Astrocyte of the spinal cord (primary cell): Measurements from ENCODE around the gene RARA.
A peak's percentile ranks its signal among the peaks of the same experiment; 100 is the strongest.

Experiments used
- DNase-seq: peaks from one replicate; pipeline ENCODE4 v3.0.0; 2011; ENCODE audit warnings: low read depth, low spot score
- H3K4me3 ChIP-seq: 2 replicates; pipeline ENCODE4 v1.5.1; 2011; ENCODE audit warnings: low read depth, mild to moderate bottlenecking, low read length, moderate library complexity
- in situ Hi-C: cut with HindIII; loops from 2 replicates; pipeline ENCODE4 v1.10.0; 2017; ENCODE audit warnings: low sequenced_read_pairs
- TF ChIP-seq, protein P1 (sequence below): IDR thresholded peaks from 2 replicates; pipeline ENCODE4 v1.5.1; 2012; ENCODE audit warnings: low read depth, mild to moderate bottlenecking, low read length, inconsistent platforms

RARA gene

DNA sequence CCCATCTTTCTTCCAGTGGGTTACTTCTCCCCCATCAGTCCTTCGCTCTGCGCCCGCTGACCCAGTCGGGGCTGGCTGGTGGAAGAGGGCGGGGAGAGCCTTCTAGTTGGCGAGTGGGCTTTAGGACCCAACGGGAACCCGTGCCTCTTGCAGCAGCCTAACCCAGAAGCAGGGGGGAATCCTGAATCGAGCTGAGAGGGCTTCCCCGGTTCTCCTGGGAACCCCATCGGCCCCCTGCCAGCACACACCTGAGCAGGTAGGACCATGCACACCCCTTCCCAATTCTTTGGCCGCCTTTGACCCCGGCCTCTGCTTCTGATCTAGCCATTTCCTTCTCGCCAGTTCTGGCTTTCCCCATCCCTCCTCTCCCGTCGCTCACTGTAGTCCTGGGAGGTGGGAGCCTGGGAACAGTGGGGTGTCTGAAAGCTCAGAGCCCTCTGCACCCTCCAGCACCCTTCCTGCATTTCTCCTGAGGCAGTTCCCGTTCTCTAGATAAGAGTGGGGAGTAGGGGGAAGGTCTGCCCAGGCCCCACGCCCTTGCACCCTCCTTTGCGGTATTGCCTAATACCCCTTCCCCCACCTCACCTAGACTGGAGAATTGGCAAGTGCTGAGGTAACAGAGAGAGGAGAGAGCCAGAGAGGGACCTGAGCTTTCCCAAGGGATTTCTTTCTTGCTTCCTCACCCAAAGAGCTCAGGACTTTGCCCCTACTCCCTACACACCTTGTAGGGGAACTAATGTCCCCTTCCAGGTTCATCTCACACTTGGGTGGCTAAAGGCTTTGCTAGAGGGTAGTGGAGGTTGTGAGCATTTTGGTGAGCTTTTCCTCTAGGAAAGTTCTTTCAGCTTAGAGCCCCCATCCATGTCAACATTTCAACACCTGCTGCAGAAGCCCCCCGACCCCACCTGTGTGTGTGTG is at the start of gene RARA:
Gene RARA (plus strand): TSS at position 150 of the 918 bp plus-strand sequence. CDS start 22,039 bp downstream, outside the sequence.
- DNase-seq: no peak
- in situ Hi-C loops: loop anchor here (10.0 kb wide), 1 partner anchor 56 kb away; the partner anchor contains the start of gene GJD3
- peak within 1 kb of the TSS; percentile 48 for H3K4me3 ChIP-seq
- TF ChIP-seq, protein P1, sequence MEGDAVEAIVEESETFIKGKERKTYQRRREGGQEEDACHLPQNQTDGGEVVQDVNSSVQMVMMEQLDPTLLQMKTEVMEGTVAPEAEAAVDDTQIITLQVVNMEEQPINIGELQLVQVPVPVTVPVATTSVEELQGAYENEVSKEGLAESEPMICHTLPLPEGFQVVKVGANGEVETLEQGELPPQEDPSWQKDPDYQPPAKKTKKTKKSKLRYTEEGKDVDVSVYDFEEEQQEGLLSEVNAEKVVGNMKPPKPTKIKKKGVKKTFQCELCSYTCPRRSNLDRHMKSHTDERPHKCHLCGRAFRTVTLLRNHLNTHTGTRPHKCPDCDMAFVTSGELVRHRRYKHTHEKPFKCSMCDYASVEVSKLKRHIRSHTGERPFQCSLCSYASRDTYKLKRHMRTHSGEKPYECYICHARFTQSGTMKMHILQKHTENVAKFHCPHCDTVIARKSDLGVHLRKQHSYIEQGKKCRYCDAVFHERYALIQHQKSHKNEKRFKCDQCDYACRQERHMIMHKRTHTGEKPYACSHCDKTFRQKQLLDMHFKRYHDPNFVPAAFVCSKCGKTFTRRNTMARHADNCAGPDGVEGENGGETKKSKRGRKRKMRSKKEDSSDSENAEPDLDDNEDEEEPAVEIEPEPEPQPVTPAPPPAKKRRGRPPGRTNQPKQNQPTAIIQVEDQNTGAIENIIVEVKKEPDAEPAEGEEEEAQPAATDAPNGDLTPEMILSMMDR: no peak

DNA sequence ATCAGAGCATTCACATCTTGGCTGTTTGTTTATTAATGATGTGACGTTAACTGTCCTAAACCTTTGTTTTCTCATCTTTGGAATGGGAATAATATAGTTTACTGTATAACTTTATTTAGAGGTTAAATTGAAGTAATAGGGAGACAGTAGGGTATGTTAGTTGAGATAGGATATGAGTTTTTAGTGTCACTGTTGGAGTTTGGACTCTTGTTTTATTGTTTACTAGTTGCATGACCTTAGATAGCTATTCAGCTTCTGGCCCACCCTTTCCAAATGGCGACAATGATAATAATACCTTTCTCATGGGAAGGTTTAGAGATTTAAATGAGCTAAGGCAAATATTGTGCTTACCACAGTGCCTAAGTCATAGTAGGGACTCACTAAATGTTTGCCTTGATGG is 49.5 kb upstream of the RARA start:
- TF ChIP-seq, protein P1: no peak
- no peak for DNase-seq
- no peak overlapping the region for H3K4me3 ChIP-seq
- in situ Hi-C loops: no loop called here

DNA sequence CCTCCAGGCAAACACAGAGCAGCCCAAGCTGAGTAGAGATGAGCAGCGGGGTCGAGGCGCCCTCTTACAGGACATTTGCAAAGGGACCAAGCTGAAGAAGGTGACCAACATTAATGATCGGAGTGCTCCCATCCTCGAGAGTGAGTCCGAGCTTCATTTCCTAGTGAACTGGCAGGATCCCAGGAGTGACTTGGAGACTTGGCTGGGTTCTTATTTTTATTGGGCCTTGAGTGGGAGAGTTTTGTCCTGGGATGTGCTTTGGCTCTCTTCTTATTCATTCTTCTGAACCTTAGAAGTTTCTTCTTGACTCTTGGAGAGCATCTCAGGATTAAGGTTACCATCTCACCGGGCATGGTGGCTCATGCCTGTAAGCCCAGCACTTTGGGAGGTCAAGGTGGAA is 48.5 kb upstream of the RARA start:
- in situ Hi-C loops: no loop called here
- no peak for DNase-seq
- TF ChIP-seq, protein P1: no peak
- H3K4me3 ChIP-seq: no peak overlapping the region

DNA sequence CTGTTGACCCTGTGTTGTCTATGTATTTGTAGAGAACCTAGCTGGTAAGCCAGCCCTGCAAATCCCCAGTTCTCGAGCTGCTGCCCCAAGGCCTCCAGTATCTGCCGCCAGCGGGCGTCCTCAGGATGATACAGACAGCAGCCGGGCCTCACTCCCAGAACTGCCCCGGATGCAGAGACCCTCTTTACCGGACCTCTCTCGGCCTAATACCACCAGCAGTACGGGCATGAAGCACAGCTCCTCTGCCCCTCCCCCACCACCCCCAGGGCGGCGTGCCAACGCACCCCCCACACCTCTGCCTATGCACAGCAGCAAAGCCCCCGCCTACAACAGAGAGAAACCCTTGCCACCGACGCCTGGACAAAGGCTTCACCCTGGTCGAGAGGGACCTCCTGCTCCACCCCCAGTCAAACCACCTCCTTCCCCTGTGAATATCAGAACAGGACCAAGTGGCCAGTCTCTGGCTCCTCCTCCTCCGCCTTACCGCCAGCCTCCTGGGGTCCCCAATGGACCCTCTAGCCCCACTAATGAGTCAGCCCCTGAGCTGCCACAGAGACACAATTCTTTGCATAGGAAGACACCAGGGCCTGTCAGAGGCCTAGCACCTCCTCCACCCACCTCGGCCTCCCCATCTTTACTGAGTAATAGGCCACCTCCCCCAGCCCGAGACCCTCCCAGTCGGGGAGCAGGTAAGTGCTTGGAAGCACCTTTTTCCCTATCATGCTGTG is 44.4 kb upstream of the RARA start:
- in situ Hi-C loops: no loop called here
- TF ChIP-seq, protein P1: no peak
- DNase-seq: no peak
- no peak overlapping the region for H3K4me3 ChIP-seq

DNA sequence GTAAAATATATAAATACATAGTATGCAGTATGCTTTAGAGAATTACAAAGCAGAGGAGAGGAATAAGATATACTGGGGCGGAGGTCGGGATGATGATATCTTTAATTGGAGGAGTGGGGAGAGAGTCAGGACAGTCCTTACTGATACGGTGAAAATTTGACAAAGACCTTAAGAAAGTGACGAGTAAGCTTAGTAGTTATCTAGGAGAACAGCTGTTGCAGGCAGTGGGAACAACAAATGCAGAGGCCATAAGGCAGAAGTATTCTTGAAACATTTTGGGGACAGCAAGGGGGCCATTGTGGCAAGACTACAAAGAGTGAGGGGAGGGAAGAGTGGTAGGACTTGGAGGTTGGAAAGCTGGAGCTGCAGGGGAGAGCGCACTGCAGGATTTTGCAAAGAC is 43.6 kb upstream of the RARA start:
- TF ChIP-seq, protein P1: no peak
- DNase-seq: no peak
- H3K4me3 ChIP-seq: no peak overlapping the region
- in situ Hi-C loops: no loop called here

DNA sequence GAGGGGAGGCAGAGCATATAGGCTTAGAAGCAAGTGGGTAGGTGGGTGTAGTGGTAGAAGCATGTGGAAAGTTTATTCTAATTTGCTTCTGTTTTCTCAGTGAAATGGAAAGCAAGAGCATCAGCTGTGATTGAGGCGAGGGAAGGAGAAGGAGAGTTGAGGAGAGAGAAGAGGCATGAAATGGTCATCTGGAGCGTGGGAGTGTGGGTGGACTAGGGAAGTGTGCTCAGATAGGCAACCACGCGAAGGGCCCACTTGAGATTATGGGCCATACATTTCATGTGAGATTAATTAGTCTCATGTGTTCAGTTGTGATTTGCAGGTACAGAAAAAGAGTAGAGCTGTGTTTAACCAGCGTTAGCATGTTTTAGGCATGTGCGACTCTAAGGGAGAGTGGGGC is 42.1 kb upstream of the RARA start:
- no peak overlapping the region for H3K4me3 ChIP-seq
- in situ Hi-C loops: no loop called here
- TF ChIP-seq, protein P1: no peak
- DNase-seq: no peak
